AG09319 (cell line): ENCODE data around the gene FGF12.

Source experiments
- DNase-seq: peaks from one replicate; pipeline ENCODE4 v3.0.0-alpha.2; 2010; ENCODE audit warnings: low read depth; ENCODE audit errors: extremely low read depth
- CTCF ChIP-seq: IDR thresholded peaks from 2 replicates; pipeline ENCODE4 v1.5.1; 2011; ENCODE audit warnings: low read depth, mild to moderate bottlenecking, inconsistent platforms, low read length, moderate library complexity

FGF12 gene

GRCh38 chr3:192642651-192643050, 84.7 kb downstream of the FGF12 start:
- TF ChIP-seq CTCF: no peak
- no peak for DNase-seq

- TF ChIP-seq CTCF: no peak
These were observed 85.4 kb downstream of the FGF12 start for GRCh38 chr3:192641919-192642318.

GRCh38 chr3:192639987-192640386, 87.4 kb downstream of the FGF12 start:
- DNase-seq: no peak
- TF ChIP-seq CTCF: no peak

More at GRCh38 chr3:192641919-192642318, 85.4 kb downstream of the FGF12 start:
- no peak for DNase-seq

GRCh38 chr3:192637803-192638202, 89.5 kb downstream of the FGF12 start:
- no peak for DNase-seq
- TF ChIP-seq CTCF: no peak

- no peak for TF ChIP-seq CTCF
- DNase-seq: no peak
These were observed 90.6 kb downstream of the FGF12 start for GRCh38 chr3:192636517-192637444.

- DNase-seq: no peak
- no peak for TF ChIP-seq CTCF
These were observed 97.9 kb downstream of the FGF12 start for GRCh38 chr3:192629429-192629828.

GRCh38 chr3:192621909-192622308, 105.4 kb downstream of the FGF12 start:
- no peak for TF ChIP-seq CTCF

More at GRCh38 chr3:192621909-192622308, 105.4 kb downstream of the FGF12 start:
- DNase-seq: no peak
